ENCODE data around the gene KIF19. TPM values are rescaled to one million over a fixed set of nuclear protein-coding genes. Genes with fewer than 3 reads are reported as not detected.

KIF19 gene
- total RNA-seq, 4 donors from 2014 or later = 1.7 to 20.7 (median 4.8) TPM; not detected in 1

- Histone ChIP-seq H3K36me3 (no peaks in the 10 kb centered on the region), H3K27ac (no peak overlapping the region), H3K4me3 (no peak overlapping the region), H3K27me3 (peaks cover 0 to 17% of the 10 kb centered on the region in 2 donors), H3K4me1 (peaks cover 0 to 9% of the 10 kb centered on the region in 2 donors), H3K9me3 (no peaks in the 10 kb centered on the region)
- intact Hi-C loops (cut with DNase I; ENCODE audit: low total_unique reads) = no loop called here
- no peak for TF ChIP-seq POLR2A (IDR thresholded peaks at IDR 0.05)
- TF ChIP-seq, protein P1, sequence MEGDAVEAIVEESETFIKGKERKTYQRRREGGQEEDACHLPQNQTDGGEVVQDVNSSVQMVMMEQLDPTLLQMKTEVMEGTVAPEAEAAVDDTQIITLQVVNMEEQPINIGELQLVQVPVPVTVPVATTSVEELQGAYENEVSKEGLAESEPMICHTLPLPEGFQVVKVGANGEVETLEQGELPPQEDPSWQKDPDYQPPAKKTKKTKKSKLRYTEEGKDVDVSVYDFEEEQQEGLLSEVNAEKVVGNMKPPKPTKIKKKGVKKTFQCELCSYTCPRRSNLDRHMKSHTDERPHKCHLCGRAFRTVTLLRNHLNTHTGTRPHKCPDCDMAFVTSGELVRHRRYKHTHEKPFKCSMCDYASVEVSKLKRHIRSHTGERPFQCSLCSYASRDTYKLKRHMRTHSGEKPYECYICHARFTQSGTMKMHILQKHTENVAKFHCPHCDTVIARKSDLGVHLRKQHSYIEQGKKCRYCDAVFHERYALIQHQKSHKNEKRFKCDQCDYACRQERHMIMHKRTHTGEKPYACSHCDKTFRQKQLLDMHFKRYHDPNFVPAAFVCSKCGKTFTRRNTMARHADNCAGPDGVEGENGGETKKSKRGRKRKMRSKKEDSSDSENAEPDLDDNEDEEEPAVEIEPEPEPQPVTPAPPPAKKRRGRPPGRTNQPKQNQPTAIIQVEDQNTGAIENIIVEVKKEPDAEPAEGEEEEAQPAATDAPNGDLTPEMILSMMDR (IDR thresholded peaks at IDR 0.05) = no peak
- DNase-seq = no peak
These were observed 33.9 kb downstream of the KIF19 start for GRCh38 chr17:74359916-74360315.

DNA sequence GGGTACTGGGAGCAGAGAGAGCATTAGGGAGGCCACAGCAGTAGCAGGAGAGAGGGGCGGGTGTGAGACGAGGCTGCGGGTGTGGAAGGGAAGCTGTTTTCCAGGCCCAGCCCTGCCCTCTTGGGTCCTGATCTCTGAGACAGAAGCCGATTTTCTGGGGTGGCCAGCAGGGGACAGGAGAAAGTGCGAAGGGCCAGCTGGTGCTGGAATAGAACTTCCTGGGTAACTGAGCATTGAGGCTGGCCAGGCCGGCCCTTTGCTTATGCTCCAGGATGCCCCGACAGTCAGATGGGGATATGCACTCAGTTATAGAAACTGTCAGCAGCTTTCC is 34.8 kb downstream of the KIF19 start:
- no peak overlapping the region for H3K4me3 ChIP-seq
- no peak for DNase-seq
- no peaks in the 10 kb centered on the region for H3K36me3 ChIP-seq
- no peaks in the 10 kb centered on the region for H3K9me3 ChIP-seq
- H3K27me3 ChIP-seq = peaks cover 0 to 17% of the 10 kb centered on the region in 2 donors
- peaks cover 0 to 9% of the 10 kb centered on the region in 2 donors for H3K4me1 ChIP-seq
- H3K27ac ChIP-seq = no peak overlapping the region
- no peak for TF ChIP-seq POLR2A (IDR thresholded peaks at IDR 0.05)
- TF ChIP-seq, protein P1 (IDR thresholded peaks at IDR 0.05) = no peak
- intact Hi-C loops (cut with DNase I; ENCODE audit: low total_unique reads) = no loop called here

DNA sequence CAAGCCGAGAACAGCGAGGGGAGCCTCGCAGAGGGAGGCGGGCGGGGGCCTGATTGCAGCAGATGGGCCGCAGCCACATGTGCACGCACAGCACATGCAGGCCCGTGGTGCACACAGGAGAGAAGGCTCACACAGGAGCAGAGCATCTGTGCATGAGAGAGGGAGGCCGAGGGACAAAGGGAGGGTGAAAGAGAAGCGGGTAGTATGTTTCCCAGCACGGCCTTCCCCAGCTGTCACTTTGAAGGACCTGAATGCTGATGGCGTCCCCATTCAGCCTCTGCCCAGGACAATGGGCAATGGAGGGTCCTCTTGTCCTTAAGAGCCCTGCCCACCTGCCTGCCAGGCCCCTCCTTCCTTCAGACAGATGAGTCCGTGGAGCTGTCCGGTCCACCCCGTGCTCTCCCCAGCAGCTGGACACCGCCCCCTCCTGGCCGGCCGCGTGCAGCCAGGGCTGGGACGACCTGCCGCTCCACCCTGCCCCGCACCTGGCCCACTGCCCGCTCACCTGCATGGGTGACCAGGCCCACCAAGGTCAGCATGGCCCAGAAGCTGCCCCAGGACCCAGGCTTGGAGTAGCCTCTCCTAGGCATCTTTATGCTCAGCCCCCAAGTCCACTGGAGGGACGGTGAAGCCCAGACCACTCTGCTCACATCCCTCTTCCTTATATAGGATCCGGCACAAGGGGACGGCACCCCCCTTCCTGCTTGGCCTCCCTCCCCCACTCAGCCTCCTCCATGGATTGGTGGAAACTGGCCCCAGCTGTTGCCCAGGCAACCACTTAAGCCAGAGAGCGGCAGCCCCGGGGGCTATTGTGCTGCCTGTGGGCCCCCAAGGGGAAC is 35.4 kb downstream of the KIF19 start, which contains the start of gene BTBD17:
TSS of gene BTBD17 (minus strand) at position 639 of the 839 bp plus-strand sequence. CDS start at position 590, 49 bp downstream.
- intact Hi-C loops (cut with DNase I; ENCODE audit: low total_unique reads) = no loop called here
- H3K36me3 ChIP-seq = no peaks in the 10 kb centered on the region
- TF ChIP-seq, protein P1 (IDR thresholded peaks at IDR 0.05) = peak; percentile 28 to 55 (median 52)
- no peak for TF ChIP-seq POLR2A (IDR thresholded peaks at IDR 0.05)
- H3K9me3 ChIP-seq = no peaks in the 10 kb centered on the region
- peaks cover 0 to 17% of the 10 kb centered on the region in 2 donors for H3K27me3 ChIP-seq
- H3K27ac ChIP-seq = no peak within 1 kb of the TSS
- peak; percentile 36 to 40 for DNase-seq
- no peak within 1 kb of the TSS for H3K4me3 ChIP-seq
- peaks cover 0 to 9% of the 10 kb centered on the region in 2 donors for H3K4me1 ChIP-seq

DNA sequence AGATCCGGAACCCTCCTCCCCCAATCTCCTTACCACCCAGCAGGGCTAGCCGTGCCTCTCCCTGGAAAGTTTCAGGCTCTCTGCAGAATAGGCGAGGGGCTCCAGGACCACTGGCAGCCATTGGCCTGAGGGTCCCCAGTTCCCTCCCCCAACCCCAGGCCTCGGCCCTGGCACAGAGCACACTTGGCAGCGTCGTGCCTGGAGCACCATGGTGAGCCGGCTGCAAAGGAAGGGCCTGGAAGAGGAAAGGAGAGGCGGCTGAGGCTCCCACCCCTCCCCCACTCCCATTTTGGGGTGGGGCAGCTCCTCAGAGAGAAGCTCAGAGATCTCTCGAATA is 36.0 kb downstream of the KIF19 start:
- Histone ChIP-seq H3K27me3 (peaks cover 0 to 17% of the 10 kb centered on the region in 2 donors), H3K27ac (no peak overlapping the region), H3K9me3 (no peaks in the 10 kb centered on the region), H3K4me3 (no peak overlapping the region), H3K36me3 (no peaks in the 10 kb centered on the region), H3K4me1 (peaks cover 0 to 5% of the 10 kb centered on the region in 2 donors)
- no peak for TF ChIP-seq POLR2A (IDR thresholded peaks at IDR 0.05)
- TF ChIP-seq, protein P1 (IDR thresholded peaks at IDR 0.05) = no peak
- intact Hi-C loops (cut with DNase I; ENCODE audit: low total_unique reads) = no loop called here
- DNase-seq = no peak

GRCh38 chr17:74362810-74363498 is 36.9 kb downstream of the KIF19 start:
- DNase-seq = no peak
- TF ChIP-seq POLR2A (IDR thresholded peaks at IDR 0.05) = no peak
- TF ChIP-seq, protein P1 (IDR thresholded peaks at IDR 0.05) = no peak
- no peaks in the 10 kb centered on the region for H3K4me1 ChIP-seq
- no peaks in the 10 kb centered on the region for H3K9me3 ChIP-seq
- no peak overlapping the region for H3K27ac ChIP-seq
- intact Hi-C loops (cut with DNase I; ENCODE audit: low total_unique reads) = no loop called here
- H3K27me3 ChIP-seq = peaks cover 0 to 11% of the 10 kb centered on the region in 2 donors
- no peaks in the 10 kb centered on the region for H3K36me3 ChIP-seq
- H3K4me3 ChIP-seq = no peak overlapping the region

Data from uterus (tissue), 4 donors.